ENCODE data around the gene SMARCA5.
"Not testable (repeated sequence)": the region's sequence is repeated elsewhere in the genome, so short reads cannot be mapped to it uniquely, and the experiment has no call there.

Gene SMARCA5

DNA sequence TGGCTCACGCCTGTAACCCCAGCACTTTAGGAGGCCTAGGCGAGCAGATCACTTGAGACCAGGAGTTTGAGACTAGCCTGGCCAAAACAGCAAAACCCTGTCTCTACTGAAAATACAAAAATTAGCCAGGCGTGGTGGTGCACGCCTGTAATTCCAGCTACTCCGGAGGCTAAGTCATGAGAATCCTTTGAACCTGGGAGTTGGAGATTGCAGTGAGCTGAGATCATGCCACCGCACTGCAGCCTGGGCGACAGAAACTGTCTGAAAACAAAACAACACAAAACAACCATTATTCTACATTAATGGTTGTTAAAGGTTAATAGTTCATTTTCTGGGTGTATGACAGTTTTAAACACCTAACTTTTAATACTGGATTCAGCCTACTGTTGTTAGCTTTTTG lies 1.6 kb upstream of the SMARCA5 start:
- no peak overlapping the region for H3K4me3 ChIP-seq (ENCODE audit: low read length)
- no peak overlapping the region for H3K9ac ChIP-seq (ENCODE audit: low read depth, low read length)
- H3K4me2 ChIP-seq (ENCODE audit: low read length), result no peak overlapping the region
- H3K4me1 ChIP-seq (ENCODE audit: control insufficient read depth, insufficient read depth, low read length), result peaks cover 11% of the 10 kb centered on the region
- no peaks in the 10 kb centered on the region for H3K36me3 ChIP-seq (ENCODE audit: insufficient read depth, low read length)
- H3K27me3 ChIP-seq (ENCODE audit: control insufficient read depth, insufficient read depth, low read length), result no peaks in the 10 kb centered on the region
- no peaks in the 10 kb centered on the region for H3K9me3 ChIP-seq (replicated peaks; ENCODE audit: low read length)

DNA sequence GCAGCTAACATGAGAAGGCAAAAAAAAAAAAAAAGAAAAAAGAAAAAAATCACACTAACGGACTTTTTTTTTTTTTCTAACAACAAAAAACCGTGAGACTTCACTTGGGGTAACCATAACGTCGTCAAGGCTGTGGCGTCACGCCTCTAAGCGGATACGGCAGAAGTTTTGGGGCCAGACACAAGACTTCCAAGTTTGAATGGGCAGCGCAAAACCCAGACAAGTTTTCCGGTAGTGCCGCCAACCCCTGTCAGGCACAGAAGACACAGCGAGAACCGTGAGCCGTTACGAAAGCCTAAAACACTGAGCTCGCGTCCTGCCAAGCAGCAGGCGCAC lies 556 bp upstream of the SMARCA5 start:
- Histone ChIP-seq H3K27me3 (ENCODE audit: control insufficient read depth, insufficient read depth, low read length) (no peaks in the 10 kb centered on the region), H3K9ac (ENCODE audit: low read depth, low read length) (peak overlapping the region; percentile 95), H3K4me3 (ENCODE audit: low read length) (peak overlapping the region; percentile 87), H3K4me1 (ENCODE audit: control insufficient read depth, insufficient read depth, low read length) (peaks cover 11% of the 10 kb centered on the region), H3K36me3 (ENCODE audit: insufficient read depth, low read length) (peaks cover 8% of the 10 kb centered on the region), H3K9me3 (replicated peaks; ENCODE audit: low read length) (no peaks in the 10 kb centered on the region), H3K4me2 (ENCODE audit: low read length) (peak overlapping the region; percentile 83)

DNA sequence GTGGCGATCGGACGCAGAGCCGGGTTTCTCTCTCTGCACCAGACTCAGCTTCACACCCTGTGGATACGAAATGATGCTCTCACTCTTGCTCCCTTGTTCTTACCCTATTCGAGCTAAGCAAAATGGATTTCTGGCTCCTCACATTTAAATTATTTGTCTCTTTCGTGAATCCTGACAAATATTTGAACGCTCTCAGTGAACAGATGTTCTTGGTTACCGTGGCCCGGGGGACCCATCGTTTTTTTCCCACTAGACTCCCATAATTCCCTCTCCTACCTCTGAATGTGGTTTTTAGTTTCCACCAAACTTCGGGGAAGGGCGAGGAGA lies 630 bp downstream of the SMARCA5 start:
- Histone ChIP-seq H3K9me3 (replicated peaks; ENCODE audit: low read length) (no peaks in the 10 kb centered on the region), H3K4me2 (ENCODE audit: low read length) (peak overlapping the region; percentile 83), H3K27me3 (ENCODE audit: control insufficient read depth, insufficient read depth, low read length) (no peaks in the 10 kb centered on the region), H3K36me3 (ENCODE audit: insufficient read depth, low read length) (peaks cover 20% of the 10 kb centered on the region), H3K4me3 (ENCODE audit: low read length) (peak overlapping the region; percentile 87), H3K9ac (ENCODE audit: low read depth, low read length) (peak overlapping the region; percentile 95), H3K4me1 (ENCODE audit: control insufficient read depth, insufficient read depth, low read length) (peaks cover 11% of the 10 kb centered on the region)

DNA sequence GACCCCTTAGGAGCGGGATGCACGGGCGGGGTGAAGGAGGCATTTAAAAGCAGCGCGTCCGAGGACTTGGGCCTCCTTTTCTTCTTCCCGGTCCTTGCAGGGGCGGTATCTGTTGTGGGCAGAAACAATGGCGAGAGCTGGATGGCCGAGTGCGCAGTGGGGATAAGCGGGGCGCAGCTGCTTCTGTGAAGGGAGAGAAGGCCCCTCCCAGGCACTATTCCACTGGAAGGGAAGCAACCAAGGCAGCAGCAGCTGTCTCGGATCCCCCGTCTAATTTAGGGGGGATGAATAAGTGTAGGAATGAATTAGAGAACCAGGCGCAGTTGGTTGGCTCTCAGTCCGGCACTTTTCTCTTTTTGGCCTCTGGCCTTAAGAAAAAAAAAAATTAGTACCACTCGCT lies 995 bp downstream of the SMARCA5 start:
- H3K36me3 ChIP-seq (ENCODE audit: insufficient read depth, low read length), result peaks cover 23% of the 10 kb centered on the region
- H3K4me2 ChIP-seq (ENCODE audit: low read length), result peak overlapping the region; percentile 83
- H3K4me3 ChIP-seq (ENCODE audit: low read length), result peak overlapping the region; percentile 87
- H3K9ac ChIP-seq (ENCODE audit: low read depth, low read length), result peak overlapping the region; percentile 95
- no peaks in the 10 kb centered on the region for H3K9me3 ChIP-seq (replicated peaks; ENCODE audit: low read length)
- H3K27me3 ChIP-seq (ENCODE audit: control insufficient read depth, insufficient read depth, low read length), result no peaks in the 10 kb centered on the region
- peaks cover 11% of the 10 kb centered on the region for H3K4me1 ChIP-seq (ENCODE audit: control insufficient read depth, insufficient read depth, low read length)

DNA sequence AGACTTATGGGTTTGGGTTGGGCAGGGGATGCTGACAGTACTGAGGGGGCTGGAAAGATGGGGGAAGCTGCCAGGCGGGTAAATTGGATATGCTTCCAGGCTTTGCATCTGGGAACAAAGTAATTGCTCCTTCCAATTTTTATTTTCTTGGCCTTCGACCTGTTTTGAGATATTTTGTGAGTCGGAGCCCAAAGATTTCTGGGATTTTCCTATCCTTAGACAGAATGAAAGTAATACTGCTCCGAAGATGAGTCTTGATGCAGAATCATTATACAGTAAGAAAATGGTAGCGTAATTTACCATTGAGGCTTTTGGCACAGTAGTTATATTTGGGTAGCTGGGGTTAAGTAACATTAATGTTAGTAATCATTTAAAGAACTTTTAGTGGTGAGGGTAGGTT lies 1.4 kb downstream of the SMARCA5 start:
- no peaks in the 10 kb centered on the region for H3K9me3 ChIP-seq (replicated peaks; ENCODE audit: low read length)
- peaks cover 11% of the 10 kb centered on the region for H3K4me1 ChIP-seq (ENCODE audit: control insufficient read depth, insufficient read depth, low read length)
- H3K9ac ChIP-seq (ENCODE audit: low read depth, low read length), result peak overlapping the region; percentile 95
- H3K27me3 ChIP-seq (ENCODE audit: control insufficient read depth, insufficient read depth, low read length), result no peaks in the 10 kb centered on the region
- H3K4me2 ChIP-seq (ENCODE audit: low read length), result peak overlapping the region; percentile 83
- H3K36me3 ChIP-seq (ENCODE audit: insufficient read depth, low read length), result peaks cover 26% of the 10 kb centered on the region
- peak overlapping the region; percentile 87 for H3K4me3 ChIP-seq (ENCODE audit: low read length)

DNA sequence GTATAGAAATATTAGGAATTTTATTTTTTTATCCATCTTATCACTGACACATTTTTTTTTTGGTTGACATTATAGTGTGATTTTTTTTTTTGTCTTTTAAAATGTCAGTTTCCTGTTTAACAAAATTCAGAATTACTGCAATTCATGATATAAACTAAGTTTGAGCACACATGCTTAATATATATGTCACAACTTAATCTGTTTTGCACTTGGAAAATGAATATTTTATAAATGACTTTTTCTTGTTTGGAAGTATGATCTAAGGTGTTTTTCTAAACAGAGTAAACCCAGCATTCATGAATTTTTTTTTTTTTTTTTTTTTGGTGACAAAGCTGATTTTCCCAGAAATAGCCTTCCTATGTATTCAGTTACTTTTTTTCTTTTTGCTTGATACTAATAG lies 2.4 kb downstream of the SMARCA5 start:
- H3K4me3 ChIP-seq (ENCODE audit: low read length), result peak overlapping the region; percentile 87
- no peaks in the 10 kb centered on the region for H3K27me3 ChIP-seq (ENCODE audit: control insufficient read depth, insufficient read depth, low read length)
- peaks cover 11% of the 10 kb centered on the region for H3K4me1 ChIP-seq (ENCODE audit: control insufficient read depth, insufficient read depth, low read length)
- H3K9ac ChIP-seq (ENCODE audit: low read depth, low read length), result peak overlapping the region; percentile 95
- peak overlapping the region; percentile 83 for H3K4me2 ChIP-seq (ENCODE audit: low read length)
- H3K9me3 ChIP-seq (replicated peaks; ENCODE audit: low read length), result no peaks in the 10 kb centered on the region
- peaks cover 36% of the 10 kb centered on the region for H3K36me3 ChIP-seq (ENCODE audit: insufficient read depth, low read length)

DNA sequence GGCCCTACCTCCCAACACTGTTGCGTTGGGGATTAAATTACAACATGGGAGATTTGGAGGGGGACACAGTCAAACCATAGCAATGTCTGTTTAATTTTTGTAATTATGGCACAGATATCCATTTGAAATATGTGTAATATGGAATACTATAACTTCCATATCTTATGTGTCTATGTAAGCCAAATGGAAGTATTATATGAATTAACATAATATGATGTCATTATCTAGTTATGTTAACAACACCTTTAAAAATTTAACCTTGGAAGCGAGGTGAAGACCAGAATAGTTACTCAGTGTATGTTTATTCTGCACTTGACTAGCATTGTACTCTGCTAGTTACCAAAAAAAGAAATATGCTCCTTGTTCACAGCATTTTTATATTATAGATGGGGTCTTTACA lies 4.3 kb downstream of the SMARCA5 start:
- no peaks in the 10 kb centered on the region for H3K27me3 ChIP-seq (ENCODE audit: control insufficient read depth, insufficient read depth, low read length)
- no peak overlapping the region for H3K4me3 ChIP-seq (ENCODE audit: low read length)
- peaks cover 7% of the 10 kb centered on the region for H3K4me1 ChIP-seq (ENCODE audit: control insufficient read depth, insufficient read depth, low read length)
- H3K9ac ChIP-seq (ENCODE audit: low read depth, low read length), result no peak overlapping the region
- H3K9me3 ChIP-seq (replicated peaks; ENCODE audit: low read length), result no peaks in the 10 kb centered on the region
- peaks cover 52% of the 10 kb centered on the region for H3K36me3 ChIP-seq (ENCODE audit: insufficient read depth, low read length)
- no peak overlapping the region for H3K4me2 ChIP-seq (ENCODE audit: low read length)

DNA sequence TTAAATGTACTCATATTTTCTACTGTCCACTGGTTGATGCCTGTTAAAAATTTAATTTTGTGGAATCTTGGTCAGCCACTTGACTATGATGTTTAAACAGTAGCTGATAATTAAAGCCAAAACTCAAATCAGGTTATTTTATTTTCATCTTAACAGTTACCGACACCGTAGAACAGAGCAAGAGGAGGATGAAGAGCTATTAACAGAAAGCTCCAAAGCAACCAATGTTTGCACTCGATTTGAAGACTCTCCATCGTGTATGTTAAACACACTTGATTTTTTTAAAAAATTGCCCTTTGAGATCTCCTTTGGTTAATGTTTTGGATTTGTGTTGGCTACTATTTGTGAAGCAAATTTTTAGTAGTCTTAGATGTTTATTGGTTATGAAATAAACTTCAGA lies 10.7 kb downstream of the SMARCA5 start:
- H3K36me3 ChIP-seq (ENCODE audit: insufficient read depth, low read length), result peaks cover 82% of the 10 kb centered on the region

DNA sequence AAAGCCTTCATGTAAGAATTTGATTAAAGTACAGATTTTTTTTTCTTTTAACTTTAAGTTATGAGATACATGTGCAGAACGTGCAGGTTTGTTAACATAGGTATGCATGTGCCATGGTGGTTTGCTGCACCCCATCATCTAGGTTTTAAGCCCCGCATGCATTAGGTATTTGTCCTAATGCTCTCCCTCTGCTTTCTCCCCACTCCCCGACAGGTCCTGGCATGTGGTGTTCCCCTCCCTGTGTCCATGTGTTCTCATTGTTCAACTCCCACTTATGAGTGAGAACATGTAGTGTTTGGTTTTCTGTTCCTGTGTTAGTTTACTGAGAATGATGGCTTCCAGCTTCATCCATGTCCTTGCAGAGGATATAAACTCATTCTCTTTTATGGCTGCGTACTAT lies 14.5 kb downstream of the SMARCA5 start:
- not testable (repeated sequence) for H3K27me3 ChIP-seq (ENCODE audit: control insufficient read depth, insufficient read depth, low read length); H3K4me2 ChIP-seq (ENCODE audit: low read length); H3K9me3 ChIP-seq (replicated peaks; ENCODE audit: low read length); H3K9ac ChIP-seq (ENCODE audit: low read depth, low read length); H3K4me1 ChIP-seq (ENCODE audit: control insufficient read depth, insufficient read depth, low read length); H3K4me3 ChIP-seq (ENCODE audit: low read length)
- peaks cover 84% of the 10 kb centered on the region for H3K36me3 ChIP-seq (ENCODE audit: insufficient read depth, low read length)

More for the DNA sequence above, 10.7 kb downstream of the SMARCA5 start:
- no peaks in the 10 kb centered on the region for H3K9me3 ChIP-seq (replicated peaks; ENCODE audit: low read length)
- no peaks in the 10 kb centered on the region for H3K4me1 ChIP-seq (ENCODE audit: control insufficient read depth, insufficient read depth, low read length)
- no peak overlapping the region for H3K9ac ChIP-seq (ENCODE audit: low read depth, low read length)
- H3K4me3 ChIP-seq (ENCODE audit: low read length), result no peak overlapping the region
- H3K27me3 ChIP-seq (ENCODE audit: control insufficient read depth, insufficient read depth, low read length), result no peaks in the 10 kb centered on the region
- no peak overlapping the region for H3K4me2 ChIP-seq (ENCODE audit: low read length)

DNA sequence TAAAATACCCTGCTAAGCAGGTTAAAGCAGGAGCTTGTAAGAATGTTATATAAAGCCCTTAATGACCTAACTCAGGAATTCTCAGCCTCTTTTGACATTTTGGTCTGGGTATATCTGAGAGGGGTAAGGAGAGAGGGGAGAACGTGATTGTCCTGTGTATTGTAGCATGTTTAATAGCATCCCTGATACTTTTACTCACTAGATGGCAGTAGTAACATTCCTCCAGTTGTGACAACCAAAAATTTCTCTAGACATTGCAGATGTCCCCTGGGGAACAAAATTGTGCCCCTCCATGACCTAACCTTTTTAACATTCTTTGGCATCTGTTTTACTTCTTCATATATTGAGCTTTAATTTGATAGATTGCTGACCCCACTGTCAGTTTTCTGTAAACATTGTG lies 17.9 kb downstream of the SMARCA5 start:
- H3K4me3 ChIP-seq (ENCODE audit: low read length), result no peak overlapping the region
- no peaks in the 10 kb centered on the region for H3K27me3 ChIP-seq (ENCODE audit: control insufficient read depth, insufficient read depth, low read length)
- H3K9me3 ChIP-seq (replicated peaks; ENCODE audit: low read length), result no peaks in the 10 kb centered on the region
- H3K4me1 ChIP-seq (ENCODE audit: control insufficient read depth, insufficient read depth, low read length), result peaks cover 5% of the 10 kb centered on the region
- H3K9ac ChIP-seq (ENCODE audit: low read depth, low read length), result no peak overlapping the region
- H3K4me2 ChIP-seq (ENCODE audit: low read length), result no peak overlapping the region
- peaks cover 84% of the 10 kb centered on the region for H3K36me3 ChIP-seq (ENCODE audit: insufficient read depth, low read length)

DNA sequence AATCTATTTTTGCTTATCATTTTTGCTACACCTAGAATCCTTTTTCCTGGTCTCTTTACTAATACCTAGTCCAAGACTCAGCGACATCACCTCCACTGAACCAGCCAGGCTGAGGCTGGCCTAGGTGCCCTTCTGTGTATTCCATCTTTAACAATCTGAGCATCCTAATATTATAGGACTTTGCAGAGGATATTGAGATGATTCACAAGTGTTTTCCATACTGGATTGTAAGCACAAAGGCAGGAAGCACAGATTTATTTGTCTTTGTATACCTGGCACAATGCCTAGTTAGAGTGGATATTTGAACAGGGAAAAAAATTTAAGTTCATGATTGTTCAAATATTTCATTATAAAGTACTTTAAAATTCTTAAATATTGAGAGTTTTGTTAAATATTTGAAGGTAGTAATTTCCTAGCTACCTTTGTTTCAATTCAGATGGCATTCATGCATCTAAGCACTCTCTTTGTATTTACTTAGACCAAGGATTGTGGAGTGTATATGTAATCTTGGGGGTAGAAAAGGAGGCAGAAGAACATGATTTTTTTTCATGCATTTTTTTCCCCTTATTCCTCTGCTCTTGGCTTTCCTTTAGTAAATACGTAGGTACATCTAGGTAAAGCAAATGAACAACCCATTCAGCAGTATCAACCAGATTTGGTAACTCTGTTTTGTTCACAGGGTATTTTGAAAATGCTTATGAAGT lies 18.4 kb downstream of the SMARCA5 start:
- no peak overlapping the region for H3K9ac ChIP-seq (ENCODE audit: low read depth, low read length)
- H3K36me3 ChIP-seq (ENCODE audit: insufficient read depth, low read length), result peaks cover 85% of the 10 kb centered on the region
- no peak overlapping the region for H3K4me2 ChIP-seq (ENCODE audit: low read length)
- no peaks in the 10 kb centered on the region for H3K9me3 ChIP-seq (replicated peaks; ENCODE audit: low read length)
- no peak overlapping the region for H3K4me3 ChIP-seq (ENCODE audit: low read length)
- H3K4me1 ChIP-seq (ENCODE audit: control insufficient read depth, insufficient read depth, low read length), result peaks cover 5% of the 10 kb centered on the region
- H3K27me3 ChIP-seq (ENCODE audit: control insufficient read depth, insufficient read depth, low read length), result no peaks in the 10 kb centered on the region

DNA sequence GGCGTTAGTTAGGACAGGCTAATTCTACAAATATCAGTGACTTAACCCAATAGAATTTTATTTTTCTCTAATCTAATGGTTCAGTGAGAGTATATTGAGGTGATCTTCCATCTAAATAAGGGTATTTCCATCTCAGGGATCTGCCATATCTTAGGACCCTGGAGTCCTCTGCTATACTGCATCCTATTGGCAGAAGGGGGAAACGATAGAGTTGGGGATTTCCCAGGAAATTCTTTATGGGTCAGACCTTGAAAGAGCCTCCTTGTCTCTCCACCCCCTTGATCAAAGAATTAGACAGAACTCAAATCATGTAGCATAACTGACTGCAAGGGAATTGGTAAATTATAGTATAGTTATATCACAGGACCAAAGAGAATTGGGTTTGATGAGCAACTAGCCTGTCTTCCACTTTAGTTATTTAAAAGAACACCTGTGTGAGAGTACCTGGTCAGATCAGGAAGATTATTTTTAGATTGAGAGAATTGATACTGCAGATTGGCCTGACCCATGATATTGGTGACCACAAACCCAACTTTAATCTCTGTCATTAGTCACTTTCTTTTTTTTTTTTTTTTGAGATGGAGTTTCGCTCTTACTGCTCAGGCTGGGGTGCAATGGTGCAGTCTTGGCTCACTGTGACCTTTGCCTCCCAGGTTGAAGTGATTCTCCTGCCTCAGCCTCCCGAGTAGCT lies 25.6 kb downstream of the SMARCA5 start:
- H3K4me1 ChIP-seq (ENCODE audit: control insufficient read depth, insufficient read depth, low read length), result no peaks in the 10 kb centered on the region
- no peaks in the 10 kb centered on the region for H3K9me3 ChIP-seq (replicated peaks; ENCODE audit: low read length)
- peaks cover 86% of the 10 kb centered on the region for H3K36me3 ChIP-seq (ENCODE audit: insufficient read depth, low read length)
- H3K4me2 ChIP-seq (ENCODE audit: low read length), result no peak overlapping the region
- no peaks in the 10 kb centered on the region for H3K27me3 ChIP-seq (ENCODE audit: control insufficient read depth, insufficient read depth, low read length)
- H3K9ac ChIP-seq (ENCODE audit: low read depth, low read length), result no peak overlapping the region
- H3K4me3 ChIP-seq (ENCODE audit: low read length), result no peak overlapping the region

Data from skeletal muscle satellite cell (primary cell).